ENCODE data around the gene UGT1A1.

UGT1A1 gene

DNA sequence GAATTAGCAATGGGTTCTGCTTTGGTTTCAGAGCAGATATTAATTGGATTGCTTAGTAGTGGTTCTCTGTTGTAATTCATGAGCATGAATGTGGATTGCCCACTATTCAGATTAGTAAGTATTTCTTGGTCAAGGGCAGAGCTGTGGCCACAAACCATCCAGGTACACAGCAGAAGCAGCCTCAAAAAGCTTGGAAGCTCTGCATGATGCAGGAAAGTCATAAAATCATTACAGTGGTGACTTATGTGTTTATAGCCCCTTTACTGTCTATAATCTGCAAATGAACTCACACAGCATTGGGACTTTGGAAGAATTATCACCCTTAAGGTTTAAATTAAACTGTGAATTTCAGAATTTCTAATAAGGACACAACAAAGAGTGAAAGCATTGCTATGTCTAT, 1.9 kb upstream of the UGT1A1 start:
- no peak for DNase-seq

DNA sequence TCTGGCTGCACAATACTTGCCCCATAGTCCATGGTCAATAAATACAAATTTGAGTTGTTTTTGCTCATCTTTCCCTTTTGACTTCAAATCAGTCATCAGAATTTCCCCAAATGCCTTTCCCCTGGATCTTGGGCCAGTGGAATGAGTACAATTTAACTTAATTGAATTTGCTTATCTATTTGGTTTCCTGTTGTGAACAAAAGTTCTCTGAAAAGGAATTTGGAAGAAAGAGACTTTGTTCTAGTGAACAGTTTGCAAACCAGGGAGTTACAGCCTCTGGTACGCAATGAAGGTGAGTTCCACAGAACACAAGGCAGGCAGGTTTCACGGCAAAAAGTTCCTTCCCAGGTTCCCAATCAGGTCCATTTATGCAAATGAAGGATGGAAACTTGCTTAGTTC, 1.2 kb upstream of the UGT1A1 start:
- DNase-seq: no peak

DNA sequence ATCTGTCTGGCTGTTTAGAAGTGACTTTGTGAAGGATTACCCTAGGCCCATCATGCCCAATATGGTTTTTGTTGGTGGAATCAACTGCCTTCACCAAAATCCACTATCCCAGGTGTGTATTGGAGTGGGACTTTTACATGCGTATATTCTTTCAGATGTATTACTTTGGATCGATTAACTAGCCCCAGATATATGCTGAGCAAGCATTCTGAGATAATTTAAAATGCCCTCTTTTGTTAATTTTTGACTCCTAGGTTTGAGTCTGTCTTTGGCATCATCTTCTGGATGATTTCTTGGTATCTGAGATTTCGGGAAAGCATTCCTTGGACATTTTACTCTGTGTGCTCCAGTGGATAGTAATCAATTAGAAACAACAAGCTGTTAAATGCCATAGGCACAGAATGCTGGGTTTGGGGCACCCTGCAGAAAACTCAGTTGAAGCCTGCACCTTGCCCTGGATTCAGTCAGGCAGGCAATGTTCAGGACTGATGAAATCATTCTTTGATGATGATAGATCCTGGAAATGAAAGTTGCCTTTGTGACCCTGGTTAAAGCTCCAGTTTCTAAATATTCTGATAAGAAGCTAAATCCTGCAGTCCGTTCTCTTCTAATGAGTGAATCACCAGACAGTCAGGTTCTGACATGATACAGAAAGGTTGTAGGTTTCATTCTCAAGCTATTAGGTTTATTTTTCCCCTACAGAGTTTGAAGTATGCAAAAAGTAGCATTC, 1.1 kb downstream of the UGT1A1 start:
- no peak for DNase-seq

DNA sequence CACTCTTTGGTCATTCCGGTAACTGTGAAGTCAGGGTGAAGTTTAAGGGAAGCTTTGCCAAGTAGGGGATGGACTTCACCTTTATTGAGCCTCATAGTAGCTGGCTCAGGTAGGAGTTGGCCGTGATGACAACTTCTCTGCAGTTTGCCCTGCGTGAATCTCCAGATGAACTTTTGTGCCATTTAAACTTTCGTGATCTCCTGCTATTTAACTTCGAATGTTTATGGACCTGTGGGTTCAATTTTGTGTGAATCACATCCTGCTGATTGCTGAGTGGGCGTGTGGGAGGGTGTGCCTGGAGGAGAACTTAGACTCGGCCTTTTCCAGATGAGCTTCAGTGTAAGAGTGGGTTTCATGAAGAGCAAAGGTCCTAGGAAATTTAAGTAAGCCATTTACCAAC, 4.2 kb downstream of the UGT1A1 start:
- DNase-seq: no peak

DNA sequence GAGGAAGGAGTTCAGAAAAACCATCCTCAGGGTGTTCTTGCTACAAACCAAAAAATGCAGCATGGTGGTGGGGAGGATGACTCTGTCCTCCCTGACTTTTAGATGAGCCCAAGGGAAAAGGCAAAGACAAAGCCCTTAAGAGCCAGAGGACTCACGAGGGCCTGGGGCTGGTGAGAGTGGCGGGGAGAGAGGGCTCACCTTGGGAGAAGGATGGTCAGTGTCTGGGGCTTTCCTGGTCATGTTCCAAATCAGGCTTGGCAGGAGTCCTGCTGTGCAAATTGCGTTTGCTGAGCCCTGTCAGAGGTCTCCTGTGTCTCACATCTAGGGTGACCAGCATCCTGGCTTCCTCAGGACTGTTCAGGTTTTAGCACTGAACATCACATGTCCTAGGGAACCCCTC, 4.7 kb downstream of the UGT1A1 start:
- DNase-seq: no peak

DNA sequence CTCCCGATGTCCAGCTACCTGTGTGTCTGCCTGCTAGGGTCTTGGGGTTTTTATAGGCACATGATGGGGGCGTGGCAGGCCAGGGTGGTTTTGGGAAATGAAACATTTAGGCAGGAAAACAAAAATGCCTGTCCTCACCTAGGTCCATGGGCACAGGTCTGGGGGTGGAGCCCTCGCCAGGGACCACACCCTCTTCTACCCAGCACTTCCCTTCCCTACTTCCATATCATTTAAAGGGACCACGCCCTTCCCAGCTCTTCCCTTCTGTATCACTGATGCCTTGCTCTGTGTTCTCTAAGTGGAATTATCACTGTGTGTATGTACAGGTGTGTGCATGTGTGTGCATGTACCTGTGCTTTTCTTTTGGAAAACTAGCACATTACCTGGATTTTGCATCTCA, 6.3 kb downstream of the UGT1A1 start:
- no peak for DNase-seq

DNA sequence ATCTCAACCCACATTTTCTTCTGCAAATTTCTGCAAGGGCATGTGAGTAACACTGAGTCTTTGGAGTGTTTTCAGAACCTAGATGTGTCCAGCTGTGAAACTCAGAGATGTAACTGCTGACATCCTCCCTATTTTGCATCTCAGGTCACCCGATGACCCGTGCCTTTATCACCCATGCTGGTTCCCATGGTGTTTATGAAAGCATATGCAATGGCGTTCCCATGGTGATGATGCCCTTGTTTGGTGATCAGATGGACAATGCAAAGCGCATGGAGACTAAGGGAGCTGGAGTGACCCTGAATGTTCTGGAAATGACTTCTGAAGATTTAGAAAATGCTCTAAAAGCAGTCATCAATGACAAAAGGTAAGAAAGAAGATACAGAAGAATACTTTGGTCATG, 8.0 kb downstream of the UGT1A1 start:
- DNase-seq: no peak

DNA sequence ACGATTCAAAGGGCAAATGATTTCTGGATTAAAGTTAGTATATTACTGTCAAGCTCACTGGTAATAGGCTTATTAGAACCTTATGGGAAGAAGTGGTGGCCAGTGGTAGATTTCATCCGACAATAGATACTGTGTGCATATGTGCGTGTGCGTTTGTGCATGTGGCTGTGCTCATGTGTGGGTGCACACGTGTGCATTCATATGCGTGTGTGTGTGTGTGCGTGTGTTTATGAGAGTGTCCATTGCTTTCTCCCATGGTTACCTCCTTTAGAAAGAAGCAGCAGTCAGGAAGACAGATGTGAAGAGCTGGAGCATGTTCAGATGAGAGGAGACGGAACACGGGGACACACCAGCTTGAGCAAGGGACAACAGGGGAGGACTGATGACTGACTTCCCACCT, 9.2 kb downstream of the UGT1A1 start:
- DNase-seq: no peak

DNA sequence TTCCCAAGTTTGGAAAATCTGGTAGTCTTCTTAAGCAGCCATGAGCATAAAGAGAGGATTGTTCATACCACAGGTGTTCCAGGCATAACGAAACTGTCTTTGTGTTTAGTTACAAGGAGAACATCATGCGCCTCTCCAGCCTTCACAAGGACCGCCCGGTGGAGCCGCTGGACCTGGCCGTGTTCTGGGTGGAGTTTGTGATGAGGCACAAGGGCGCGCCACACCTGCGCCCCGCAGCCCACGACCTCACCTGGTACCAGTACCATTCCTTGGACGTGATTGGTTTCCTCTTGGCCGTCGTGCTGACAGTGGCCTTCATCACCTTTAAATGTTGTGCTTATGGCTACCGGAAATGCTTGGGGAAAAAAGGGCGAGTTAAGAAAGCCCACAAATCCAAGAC, 12.1 kb downstream of the UGT1A1 start:
- no peak for DNase-seq

DNA sequence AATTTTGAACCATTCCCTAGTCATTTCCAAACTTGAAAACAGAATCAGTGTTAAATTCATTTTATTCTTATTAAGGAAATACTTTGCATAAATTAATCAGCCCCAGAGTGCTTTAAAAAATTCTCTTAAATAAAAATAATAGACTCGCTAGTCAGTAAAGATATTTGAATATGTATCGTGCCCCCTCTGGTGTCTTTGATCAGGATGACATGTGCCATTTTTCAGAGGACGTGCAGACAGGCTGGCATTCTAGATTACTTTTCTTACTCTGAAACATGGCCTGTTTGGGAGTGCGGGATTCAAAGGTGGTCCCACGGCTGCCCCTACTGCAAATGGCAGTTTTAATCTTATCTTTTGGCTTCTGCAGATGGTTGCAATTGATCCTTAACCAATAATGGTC, 12.5 kb downstream of the UGT1A1 start:
- no peak for DNase-seq

DNA sequence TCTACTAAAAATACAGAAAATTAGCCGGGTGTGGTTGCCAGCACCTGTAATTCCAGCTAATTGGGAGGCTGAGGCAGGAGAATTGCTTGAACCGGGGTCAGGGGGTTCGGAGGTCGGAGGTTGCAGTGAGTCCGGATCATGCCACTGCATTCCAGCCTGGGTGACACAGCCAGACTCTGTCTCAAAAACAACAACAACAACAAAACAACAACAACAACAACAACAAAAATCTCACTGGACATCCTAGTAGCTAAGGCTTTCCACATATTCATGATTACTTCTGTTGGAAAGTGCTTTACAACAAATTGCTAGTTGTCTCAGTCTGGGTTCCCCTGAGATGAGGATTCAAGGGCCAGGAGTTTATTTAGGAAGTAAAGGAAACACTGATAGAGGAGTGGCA, 13.8 kb downstream of the UGT1A1 start:
- DNase-seq: no peak

DNA sequence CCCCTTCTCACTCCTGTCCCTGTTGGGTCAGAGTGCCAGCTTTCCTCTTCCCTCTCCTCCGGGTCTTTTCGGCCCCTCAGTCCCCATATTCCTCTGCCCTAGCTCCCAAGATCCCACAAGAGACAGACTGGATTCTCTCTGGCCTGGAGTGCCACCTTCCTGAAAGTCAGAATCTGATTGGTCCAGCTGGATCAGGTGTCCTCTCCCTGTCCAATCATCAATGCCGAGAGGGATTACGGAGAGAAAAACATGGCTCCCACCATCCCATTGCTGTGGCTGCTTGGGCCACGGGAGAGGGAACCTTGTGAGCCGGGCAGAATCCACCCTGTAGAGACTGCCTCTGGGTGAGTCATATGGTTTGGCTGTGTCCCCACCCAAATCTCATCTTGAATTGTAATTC, 15.3 kb downstream of the UGT1A1 start:
- no peak for DNase-seq

DNA sequence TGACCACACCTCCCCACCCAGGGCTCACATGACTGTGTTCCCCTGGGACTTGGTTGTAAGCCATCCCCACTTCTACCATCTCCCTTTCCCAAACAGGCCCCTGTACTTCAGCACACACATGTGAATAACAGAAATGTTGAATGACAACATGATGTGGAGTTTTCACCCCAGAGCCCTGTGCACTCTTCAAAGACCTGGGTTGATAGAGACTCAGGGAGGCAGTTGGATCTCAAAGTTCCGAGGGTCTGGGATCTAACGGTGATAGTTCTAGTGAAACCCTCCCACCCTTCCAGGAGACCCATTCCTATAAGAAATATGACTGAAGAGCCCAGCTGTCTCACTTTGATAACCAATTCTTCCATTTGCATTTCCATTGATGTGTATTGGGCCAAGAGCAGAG, 18.0 kb downstream of the UGT1A1 start, which contains the start of gene MROH2A:
Gene MROH2A, plus strand, starts transcription at position 301 of the 400 bp plus-strand sequence. CDS start 1,029 bp downstream, outside the sequence.
- DNase-seq: no peak

DNA sequence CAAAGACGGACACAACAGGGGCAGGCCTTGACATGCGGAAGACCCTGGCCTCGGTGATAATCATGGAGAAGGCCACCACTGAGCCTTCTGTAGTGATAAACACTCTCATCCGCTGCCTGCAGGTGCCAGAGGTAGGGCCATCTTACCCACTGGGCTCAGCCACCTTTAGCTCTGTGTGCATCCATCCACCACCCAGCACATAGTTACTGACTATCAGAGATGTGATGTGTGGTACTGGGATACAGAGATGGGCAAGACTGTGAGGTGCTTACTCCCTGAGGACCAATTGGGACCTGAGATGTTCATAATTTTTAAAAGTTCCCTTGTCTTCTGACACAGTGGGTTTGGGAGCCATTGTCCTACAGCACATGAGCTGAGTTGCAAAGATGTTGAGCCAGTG, 19.7 kb downstream of the UGT1A1 start:
- no peak for DNase-seq

DNA sequence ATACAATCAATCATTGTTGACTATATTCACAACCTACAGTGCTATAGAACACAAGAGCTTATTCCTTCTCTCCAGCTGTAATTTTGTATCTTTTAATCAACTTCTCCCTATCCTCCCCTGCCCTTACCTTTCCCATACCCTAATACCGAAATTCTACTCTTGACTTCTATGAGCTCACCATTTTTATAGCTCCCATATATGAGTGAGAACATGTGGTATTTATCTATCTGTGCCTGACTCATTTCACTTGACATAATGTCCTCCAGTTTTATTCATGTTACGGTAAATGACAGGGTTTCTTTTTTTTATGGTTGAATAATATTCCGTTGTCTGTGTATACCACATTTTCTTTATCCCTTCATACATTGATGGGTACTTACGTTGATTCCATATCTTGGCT, 20.7 kb downstream of the UGT1A1 start:
- no peak for DNase-seq

DNA sequence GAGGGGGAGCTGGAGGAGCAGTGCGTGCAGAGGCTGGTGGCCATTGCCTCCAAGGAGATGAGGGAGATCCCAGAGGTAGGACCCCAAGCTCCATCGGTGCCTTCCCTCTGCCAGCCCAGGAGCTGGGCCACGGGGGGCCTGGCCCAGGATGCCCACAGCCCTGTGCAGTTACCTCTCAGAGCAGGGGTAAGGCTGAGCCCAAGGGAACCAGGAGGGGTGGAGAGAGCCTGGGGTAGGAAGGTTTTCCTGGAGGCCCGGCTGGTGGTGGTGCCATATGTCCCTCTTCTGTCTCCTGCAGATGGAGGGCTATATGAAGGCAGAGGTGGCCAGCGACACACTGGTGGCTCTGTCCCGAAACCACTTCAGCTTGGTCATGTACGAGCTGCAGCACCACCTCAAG, 29.5 kb downstream of the UGT1A1 start:
- DNase-seq: no peak

DNA sequence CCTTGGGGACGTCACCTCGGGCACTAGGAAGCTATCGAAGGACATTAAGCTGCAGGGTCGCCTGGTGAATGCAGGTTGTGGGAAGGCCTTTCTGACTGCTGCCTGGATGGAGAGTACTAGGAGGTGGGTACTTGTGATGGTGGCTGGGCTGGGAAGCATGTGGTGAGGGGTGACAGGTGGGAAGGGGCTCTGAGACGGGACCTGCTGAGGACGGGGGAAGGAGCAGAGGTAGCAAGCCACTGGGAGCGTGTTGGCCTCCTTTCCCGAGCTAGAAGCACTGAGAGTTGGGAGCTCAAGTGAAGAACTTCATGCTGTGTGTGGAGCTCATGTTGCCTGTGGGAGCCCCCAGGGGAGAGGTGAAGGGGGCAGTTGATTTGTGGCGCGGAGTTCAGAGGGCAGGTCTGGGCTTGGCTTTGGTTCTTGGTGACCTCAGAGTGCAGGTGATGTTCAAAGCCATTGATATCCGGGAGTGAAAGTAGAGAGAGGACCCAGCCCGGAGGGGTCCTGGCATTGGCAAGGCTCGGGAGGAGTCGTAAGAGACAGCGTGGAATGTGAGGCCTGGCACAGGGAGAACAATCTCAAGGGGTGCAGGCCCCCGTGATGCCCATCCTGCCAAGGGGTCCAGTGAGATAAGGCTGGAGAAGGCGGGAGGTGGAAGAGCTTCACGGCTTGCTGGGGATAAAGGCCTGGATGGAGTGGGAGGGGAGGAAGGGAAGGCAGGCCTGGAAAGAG, 31.2 kb downstream of the UGT1A1 start:
- no peak for DNase-seq

DNA sequence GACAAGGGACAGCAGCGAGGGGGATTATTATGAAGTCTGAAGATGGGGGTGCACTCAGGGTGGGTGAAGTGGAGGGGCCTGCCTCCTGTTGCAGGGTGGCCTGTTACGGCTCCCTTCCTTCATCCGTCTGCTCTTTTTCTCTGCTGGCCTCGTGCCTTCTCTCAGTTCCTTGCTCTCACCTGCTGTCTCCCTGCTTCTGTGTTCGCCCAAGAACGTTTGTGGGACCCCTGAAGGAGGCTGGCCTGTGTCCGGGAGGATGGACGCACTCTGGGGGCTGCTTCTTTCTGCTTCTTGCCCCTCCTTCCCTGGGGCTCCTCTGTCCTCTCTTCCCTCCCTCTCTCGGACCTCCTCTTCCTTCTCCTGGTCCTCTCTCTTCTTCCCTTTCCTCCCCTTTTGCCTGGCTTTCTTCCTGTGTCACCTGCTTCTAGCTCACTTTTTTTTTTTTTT, 31.8 kb downstream of the UGT1A1 start:
- DNase-seq: no peak

DNA sequence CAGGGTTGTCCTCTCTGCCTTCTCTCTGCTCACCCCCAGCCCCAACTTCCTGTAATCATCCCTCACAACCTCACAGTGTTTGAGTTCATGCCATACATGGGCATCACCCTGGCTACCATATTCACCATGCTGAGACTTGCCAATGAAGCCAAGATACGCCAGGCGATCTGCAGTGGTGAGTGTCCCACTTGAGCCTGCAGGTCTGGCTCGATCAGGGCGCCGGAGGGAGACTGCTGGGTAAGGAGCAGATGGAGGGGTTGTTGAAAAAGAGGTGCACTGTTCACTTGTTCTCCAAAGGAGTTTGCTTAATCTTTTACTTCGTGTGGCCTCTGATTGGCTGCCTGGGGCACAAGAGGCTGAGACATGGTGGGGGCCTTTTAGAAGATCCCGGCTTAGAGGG, 32.6 kb downstream of the UGT1A1 start:
- no peak for DNase-seq

DNA sequence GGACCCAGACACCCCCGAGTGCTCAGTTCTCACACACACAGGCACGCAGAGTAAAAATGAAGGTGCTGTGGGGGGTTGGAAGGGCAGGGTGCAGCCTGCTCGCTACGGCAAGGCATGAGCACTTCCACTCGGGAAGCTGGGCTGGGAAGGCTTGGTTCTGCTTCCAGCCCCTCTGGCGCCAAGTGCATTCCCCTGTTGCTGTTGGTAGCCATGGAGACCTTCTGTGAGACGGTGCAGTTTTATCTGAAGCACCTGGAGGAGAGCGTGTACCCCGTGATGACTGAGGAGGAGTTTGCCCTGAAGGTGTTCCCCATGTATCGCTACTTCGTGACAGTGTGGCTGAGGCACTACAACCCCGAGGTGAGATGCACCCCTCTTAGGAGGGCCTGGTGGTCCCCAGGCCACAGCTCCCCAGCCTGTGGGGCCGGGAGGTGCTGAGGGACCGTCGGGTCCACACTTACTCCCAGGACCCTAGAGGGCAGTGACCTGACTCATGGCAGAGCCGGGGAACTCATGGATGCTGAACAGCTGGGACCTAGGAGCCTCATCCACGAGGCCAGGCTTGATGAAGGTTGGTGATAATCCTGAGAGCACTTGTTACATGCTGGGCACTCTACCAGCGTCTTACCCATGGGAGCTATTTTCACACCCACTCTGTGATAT, 33.5 kb downstream of the UGT1A1 start:
- no peak for DNase-seq

DNA sequence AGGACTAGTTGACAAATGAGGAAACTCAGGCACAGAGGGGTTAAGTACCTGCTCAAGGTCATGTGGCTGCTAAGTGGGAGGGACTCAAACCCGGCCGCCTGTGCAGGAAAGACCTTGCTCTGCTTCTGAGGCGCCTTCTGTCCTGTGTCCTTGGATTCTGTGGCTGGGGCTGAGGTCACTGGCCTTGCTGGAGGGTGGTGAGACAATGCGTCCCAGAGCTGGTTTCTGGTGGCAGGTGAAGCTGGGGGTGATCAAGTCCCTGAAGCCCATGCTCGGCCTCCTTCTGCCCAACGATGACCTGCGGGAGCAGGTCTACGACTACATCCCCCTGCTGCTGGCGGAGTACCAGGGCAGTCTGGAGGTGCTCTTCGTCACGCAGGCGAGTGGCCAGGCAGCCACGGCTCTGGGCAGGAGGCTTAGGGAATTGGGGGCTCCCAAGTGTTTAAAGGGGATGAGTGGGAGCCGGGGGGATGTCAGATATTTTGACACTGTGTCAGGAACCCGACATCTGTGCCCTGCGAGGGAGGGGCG, 34.1 kb downstream of the UGT1A1 start:
- DNase-seq: no peak

DNA sequence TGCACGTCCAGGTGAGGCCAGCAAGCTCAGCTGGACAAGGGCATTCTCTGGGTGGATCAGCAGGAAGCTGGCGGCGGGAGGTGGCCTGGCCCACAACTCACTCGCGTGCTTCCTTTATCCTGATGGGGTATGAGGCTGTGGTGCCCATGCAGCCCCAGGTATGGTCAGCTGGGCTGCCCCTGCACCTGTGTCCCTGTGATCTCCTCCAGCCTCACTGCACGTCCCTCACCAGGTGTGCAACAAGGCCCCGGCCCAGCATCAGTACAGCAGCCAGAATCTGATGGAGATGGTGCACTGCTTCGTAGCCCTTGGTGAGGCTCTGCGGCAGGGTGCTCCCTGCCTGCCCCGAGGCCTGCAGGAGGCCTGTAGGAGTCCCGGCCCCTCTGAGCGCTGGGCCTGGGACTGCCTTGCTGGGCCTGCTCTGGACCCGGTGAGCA, 35.7 kb downstream of the UGT1A1 start:
- no peak for DNase-seq

DNA sequence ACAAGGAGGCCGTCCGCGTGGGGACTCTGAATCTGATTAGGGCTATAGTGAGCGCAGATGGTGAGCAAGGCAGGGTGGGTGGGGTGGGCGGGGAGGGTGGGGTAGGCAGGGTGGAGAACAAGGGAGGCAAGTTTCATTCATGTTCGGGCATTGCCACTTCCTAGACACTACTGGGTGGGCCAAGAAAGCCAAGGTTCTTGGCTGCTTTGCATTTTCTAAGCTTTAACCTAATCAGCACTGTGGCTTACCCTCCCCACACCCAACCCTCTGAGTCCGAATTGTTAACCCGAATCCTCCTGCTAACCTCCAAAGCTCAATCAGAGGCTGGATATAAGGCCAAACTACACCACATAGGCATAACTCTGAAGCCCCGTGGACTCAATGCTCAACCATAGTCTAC, 36.2 kb downstream of the UGT1A1 start:
- DNase-seq: no peak
